Adrenal gland (tissue), 5 donors: ENCODE measurements around the gene MAN1A2.

ENCODE experiments used
- POLR2A ChIP-seq, 2 donors: fragments of 450-650 bp; IDR thresholded peaks; one replicate each; pipeline ENCODE4 v1.6.1; 2017; ENCODE audit warnings: antibody characterized with exemption in 2 of 2, mild to moderate bottlenecking in 2 of 2, moderate library complexity in 1 of 2
- TF ChIP-seq, protein P1 (sequence below), 6 experiments: fragments of 450-650 bp in 4 of 6; fragments of 200-600 bp in 2 of 6; sonication (generic) in 1 of 6; IDR thresholded peaks; 1 replicate in 5 of 6; 2 replicates in 1 of 6; pipeline versions ENCODE4 v1.5.1 to v1.8.0; 2016 to 2021; ENCODE audit warnings: antibody characterized with exemption in 6 of 6, mild to moderate bottlenecking in 2 of 6, moderate library complexity in 1 of 6
- donor health status: DM: no; HTN: no; CAD: no.

DNA sequence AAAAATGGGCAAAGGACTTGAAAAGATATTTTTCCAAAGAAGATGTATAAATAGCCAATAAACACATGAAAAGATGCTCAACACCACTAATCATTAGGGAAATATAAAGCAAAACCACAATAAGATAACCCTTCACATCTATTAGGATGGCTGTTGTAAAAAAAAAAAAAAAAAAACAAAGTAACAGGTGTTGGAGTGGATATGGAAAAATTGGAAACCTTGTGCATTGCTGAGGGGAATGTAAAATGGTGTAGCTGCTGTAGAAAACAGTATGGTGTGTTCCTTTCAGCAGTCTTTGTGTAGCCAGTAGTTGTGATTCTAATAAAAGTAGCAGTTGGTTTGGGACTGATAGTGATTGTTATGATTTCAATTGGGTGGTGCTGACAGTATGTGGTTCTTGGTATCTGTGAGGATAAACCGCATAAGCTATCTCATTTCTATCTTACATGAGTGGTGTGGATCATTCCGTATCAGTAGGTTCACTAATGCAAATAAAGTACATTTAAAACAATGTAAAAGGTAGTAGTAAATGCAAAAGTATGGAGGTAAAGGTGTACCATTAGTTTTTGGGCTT lies 19.9 kb downstream of the MAN1A2 start:
- TF ChIP-seq, protein P1, sequence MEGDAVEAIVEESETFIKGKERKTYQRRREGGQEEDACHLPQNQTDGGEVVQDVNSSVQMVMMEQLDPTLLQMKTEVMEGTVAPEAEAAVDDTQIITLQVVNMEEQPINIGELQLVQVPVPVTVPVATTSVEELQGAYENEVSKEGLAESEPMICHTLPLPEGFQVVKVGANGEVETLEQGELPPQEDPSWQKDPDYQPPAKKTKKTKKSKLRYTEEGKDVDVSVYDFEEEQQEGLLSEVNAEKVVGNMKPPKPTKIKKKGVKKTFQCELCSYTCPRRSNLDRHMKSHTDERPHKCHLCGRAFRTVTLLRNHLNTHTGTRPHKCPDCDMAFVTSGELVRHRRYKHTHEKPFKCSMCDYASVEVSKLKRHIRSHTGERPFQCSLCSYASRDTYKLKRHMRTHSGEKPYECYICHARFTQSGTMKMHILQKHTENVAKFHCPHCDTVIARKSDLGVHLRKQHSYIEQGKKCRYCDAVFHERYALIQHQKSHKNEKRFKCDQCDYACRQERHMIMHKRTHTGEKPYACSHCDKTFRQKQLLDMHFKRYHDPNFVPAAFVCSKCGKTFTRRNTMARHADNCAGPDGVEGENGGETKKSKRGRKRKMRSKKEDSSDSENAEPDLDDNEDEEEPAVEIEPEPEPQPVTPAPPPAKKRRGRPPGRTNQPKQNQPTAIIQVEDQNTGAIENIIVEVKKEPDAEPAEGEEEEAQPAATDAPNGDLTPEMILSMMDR (IDR thresholded peaks at IDR 0.05), result no peak
- no peak for TF ChIP-seq POLR2A (IDR thresholded peaks at IDR 0.05)
